Measurements from ENCODE around the gene NRXN2.

DNA sequence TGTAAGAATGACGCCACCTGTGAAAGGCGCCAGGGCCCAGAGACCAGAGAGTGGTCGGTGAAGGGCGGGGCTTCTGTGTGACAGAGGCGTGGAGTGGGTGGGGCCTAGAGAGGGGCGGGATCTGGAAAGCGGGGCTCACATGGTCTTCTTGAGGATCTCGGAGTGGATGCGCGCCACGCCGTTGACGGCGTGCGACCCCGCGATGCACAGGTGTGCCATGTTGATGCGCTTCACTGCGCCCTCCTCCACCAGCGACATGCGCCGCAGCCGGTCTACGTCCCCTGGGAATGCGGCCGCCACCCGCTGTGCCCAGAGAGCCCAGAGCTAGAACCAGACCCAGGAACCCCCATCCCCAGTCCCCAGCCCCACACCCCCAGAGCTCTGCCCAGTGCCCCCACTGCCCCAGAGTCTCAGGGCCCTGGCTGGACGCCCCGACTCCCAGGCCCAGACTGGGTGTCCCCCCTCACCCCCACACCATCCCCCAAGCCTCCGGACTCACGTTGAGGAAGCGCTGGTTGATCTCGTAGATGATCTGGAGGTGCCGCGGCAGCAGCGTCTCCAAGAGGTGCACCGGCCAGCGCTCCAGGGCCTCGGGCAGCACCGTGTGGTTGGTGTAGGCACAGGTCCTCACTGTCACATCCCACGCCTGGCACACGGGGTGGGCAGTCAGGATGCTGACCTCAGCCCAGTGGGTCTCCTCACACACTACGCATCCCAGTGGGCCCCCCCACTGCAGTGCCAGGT, 30.6 kb upstream of the NRXN2 start:
- TF ChIP-seq TAF1 (conservative IDR thresholded peaks at IDR 0.05), result no peak
- TF ChIP-seq, protein P1, sequence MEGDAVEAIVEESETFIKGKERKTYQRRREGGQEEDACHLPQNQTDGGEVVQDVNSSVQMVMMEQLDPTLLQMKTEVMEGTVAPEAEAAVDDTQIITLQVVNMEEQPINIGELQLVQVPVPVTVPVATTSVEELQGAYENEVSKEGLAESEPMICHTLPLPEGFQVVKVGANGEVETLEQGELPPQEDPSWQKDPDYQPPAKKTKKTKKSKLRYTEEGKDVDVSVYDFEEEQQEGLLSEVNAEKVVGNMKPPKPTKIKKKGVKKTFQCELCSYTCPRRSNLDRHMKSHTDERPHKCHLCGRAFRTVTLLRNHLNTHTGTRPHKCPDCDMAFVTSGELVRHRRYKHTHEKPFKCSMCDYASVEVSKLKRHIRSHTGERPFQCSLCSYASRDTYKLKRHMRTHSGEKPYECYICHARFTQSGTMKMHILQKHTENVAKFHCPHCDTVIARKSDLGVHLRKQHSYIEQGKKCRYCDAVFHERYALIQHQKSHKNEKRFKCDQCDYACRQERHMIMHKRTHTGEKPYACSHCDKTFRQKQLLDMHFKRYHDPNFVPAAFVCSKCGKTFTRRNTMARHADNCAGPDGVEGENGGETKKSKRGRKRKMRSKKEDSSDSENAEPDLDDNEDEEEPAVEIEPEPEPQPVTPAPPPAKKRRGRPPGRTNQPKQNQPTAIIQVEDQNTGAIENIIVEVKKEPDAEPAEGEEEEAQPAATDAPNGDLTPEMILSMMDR (IDR thresholded peaks at IDR 0.05; ENCODE audit: low read depth, low read length, missing input control), result no peak
- no peak for TF ChIP-seq EGR1 (IDR thresholded peaks at IDR 0.05; ENCODE audit: low read depth in 2 of 2)
- TF ChIP-seq, protein P2, sequence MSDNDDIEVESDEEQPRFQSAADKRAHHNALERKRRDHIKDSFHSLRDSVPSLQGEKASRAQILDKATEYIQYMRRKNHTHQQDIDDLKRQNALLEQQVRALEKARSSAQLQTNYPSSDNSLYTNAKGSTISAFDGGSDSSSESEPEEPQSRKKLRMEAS (IDR thresholded peaks at IDR 0.05), result no peak
- TF ChIP-seq SP1 (IDR thresholded peaks at IDR 0.05), result no peak
- TF ChIP-seq RAD21 (IDR thresholded peaks at IDR 0.05), result no peak
- TF ChIP-seq, protein P3, sequence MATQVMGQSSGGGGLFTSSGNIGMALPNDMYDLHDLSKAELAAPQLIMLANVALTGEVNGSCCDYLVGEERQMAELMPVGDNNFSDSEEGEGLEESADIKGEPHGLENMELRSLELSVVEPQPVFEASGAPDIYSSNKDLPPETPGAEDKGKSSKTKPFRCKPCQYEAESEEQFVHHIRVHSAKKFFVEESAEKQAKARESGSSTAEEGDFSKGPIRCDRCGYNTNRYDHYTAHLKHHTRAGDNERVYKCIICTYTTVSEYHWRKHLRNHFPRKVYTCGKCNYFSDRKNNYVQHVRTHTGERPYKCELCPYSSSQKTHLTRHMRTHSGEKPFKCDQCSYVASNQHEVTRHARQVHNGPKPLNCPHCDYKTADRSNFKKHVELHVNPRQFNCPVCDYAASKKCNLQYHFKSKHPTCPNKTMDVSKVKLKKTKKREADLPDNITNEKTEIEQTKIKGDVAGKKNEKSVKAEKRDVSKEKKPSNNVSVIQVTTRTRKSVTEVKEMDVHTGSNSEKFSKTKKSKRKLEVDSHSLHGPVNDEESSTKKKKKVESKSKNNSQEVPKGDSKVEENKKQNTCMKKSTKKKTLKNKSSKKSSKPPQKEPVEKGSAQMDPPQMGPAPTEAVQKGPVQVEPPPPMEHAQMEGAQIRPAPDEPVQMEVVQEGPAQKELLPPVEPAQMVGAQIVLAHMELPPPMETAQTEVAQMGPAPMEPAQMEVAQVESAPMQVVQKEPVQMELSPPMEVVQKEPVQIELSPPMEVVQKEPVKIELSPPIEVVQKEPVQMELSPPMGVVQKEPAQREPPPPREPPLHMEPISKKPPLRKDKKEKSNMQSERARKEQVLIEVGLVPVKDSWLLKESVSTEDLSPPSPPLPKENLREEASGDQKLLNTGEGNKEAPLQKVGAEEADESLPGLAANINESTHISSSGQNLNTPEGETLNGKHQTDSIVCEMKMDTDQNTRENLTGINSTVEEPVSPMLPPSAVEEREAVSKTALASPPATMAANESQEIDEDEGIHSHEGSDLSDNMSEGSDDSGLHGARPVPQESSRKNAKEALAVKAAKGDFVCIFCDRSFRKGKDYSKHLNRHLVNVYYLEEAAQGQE (IDR thresholded peaks at IDR 0.05), result no peak
- TF ChIP-seq, protein P4, sequence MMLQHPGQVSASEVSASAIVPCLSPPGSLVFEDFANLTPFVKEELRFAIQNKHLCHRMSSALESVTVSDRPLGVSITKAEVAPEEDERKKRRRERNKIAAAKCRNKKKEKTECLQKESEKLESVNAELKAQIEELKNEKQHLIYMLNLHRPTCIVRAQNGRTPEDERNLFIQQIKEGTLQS (IDR thresholded peaks at IDR 0.05), result no peak
- TF ChIP-seq YY1 (IDR thresholded peaks at IDR 0.05), result no peak
- no peak for TF ChIP-seq GABPA (IDR thresholded peaks at IDR 0.05 in 1 of 2, conservative IDR thresholded peaks at IDR 0.05 in 1 of 2)
- TF ChIP-seq, protein P5, sequence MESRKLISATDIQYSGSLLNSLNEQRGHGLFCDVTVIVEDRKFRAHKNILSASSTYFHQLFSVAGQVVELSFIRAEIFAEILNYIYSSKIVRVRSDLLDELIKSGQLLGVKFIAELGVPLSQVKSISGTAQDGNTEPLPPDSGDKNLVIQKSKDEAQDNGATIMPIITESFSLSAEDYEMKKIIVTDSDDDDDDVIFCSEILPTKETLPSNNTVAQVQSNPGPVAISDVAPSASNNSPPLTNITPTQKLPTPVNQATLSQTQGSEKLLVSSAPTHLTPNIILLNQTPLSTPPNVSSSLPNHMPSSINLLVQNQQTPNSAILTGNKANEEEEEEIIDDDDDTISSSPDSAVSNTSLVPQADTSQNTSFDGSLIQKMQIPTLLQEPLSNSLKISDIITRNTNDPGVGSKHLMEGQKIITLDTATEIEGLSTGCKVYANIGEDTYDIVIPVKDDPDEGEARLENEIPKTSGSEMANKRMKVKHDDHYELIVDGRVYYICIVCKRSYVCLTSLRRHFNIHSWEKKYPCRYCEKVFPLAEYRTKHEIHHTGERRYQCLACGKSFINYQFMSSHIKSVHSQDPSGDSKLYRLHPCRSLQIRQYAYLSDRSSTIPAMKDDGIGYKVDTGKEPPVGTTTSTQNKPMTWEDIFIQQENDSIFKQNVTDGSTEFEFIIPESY (IDR thresholded peaks at IDR 0.05), result no peak

All from liver (tissue), 3 donors.